GM12891 (cell line): Measurements from ENCODE around the gene PEG3.
"Not testable (repeated sequence)": the region's sequence is repeated elsewhere in the genome, so short reads cannot be mapped to it uniquely, and the experiment has no call there.

Experiments
- DNase-seq: peaks from one replicate; pipeline ENCODE4 v3.0.0; 2011; ENCODE audit warnings: low spot score; ENCODE audit not compliant: insufficient read length
- FAIRE-seq: peaks from 2 replicates; lab custom pipeline; 2011; peaks lifted over from hg19 to GRCh38; lab: Jason Lieb, UNC
- PAX5 ChIP-seq: IDR thresholded peaks from 2 replicates; pipeline ENCODE4 v1.6.1; 2011; ENCODE audit warnings: low read length, moderate library complexity, mild to moderate bottlenecking; ENCODE audit not compliant: insufficient read depth, severe bottlenecking
- POLR2A ChIP-seq: IDR thresholded peaks from 2 replicates; pipeline ENCODE4 v1.6.1; 2011; ENCODE audit warnings: low read depth, low read length, control low read depth
- POLR2AphosphoS5 ChIP-seq: IDR thresholded peaks from 2 replicates; pipeline ENCODE4 v1.6.1; 2011; ENCODE audit warnings: low read depth, low read length, control low read depth
- POU2F2 ChIP-seq: IDR thresholded peaks from 2 replicates; pipeline ENCODE4 v1.6.1; 2011; ENCODE audit warnings: low read depth, mild to moderate bottlenecking, control low read depth, low read length, moderate library complexity
- SPI1 ChIP-seq: IDR thresholded peaks from 2 replicates; pipeline ENCODE4 v1.6.1; 2011; ENCODE audit warnings: low read depth, low read length, control low read depth
- TAF1 ChIP-seq: IDR thresholded peaks from 2 replicates; pipeline ENCODE4 v1.6.1; 2011; ENCODE audit warnings: low read depth, low read length, control low read depth

PEG3 gene

GRCh38 chr19:56868446-56868845 is 27.9 kb upstream of the PEG3 start:
- FAIRE-seq: no peak
- TF ChIP-seq TAF1 (no peak), POU2F2 (no peak), POLR2A (no peak), PAX5 (no peak), SPI1 (no peak), POLR2AphosphoS5 (no peak)
- DNase-seq: no peak

GRCh38 chr19:56866538-56866937 is 26.0 kb upstream of the PEG3 start:
- no peak for TF ChIP-seq PAX5
- no peak for TF ChIP-seq TAF1
- no peak for TF ChIP-seq POU2F2
- no peak for TF ChIP-seq POLR2AphosphoS5
- TF ChIP-seq POLR2A: no peak
- TF ChIP-seq SPI1: no peak
- no peak for FAIRE-seq
- no peak for DNase-seq

GRCh38 chr19:56864443-56865125 is 24.1 kb upstream of the PEG3 start:
- no peak for DNase-seq
- FAIRE-seq: no peak
- TF ChIP-seq TAF1 (no peak), POLR2AphosphoS5 (no peak), POLR2A (no peak), SPI1 (no peak), POU2F2 (no peak), PAX5 (no peak)

- no peak for FAIRE-seq
- TF ChIP-seq POU2F2 (no peak), SPI1 (no peak), PAX5 (no peak), TAF1 (no peak), POLR2A (no peak), POLR2AphosphoS5 (no peak)
These were observed 22.2 kb upstream of the PEG3 start for GRCh38 chr19:56862741-56863140.

GRCh38 chr19:56860409-56860808 is 19.9 kb upstream of the PEG3 start:
- FAIRE-seq: not testable (repeated sequence)

More at GRCh38 chr19:56862741-56863140, 22.2 kb upstream of the PEG3 start:
- DNase-seq: no peak

GRCh38 chr19:56858026-56858425 is 17.5 kb upstream of the PEG3 start:
- DNase-seq (no peak), FAIRE-seq (no peak)
- TF ChIP-seq PAX5: no peak
- no peak for TF ChIP-seq SPI1
- TF ChIP-seq POLR2AphosphoS5: no peak
- TF ChIP-seq TAF1: no peak
- TF ChIP-seq POLR2A: no peak
- TF ChIP-seq POU2F2: no peak

More at GRCh38 chr19:56860409-56860808, 19.9 kb upstream of the PEG3 start:
- DNase-seq: not testable (repeated sequence)

- DNase-seq (no peak), FAIRE-seq (no peak)
- TF ChIP-seq TAF1 (no peak), POU2F2 (no peak), POLR2A (no peak), SPI1 (no peak), PAX5 (no peak), POLR2AphosphoS5 (no peak)
These were observed 16.3 kb upstream of the PEG3 start for GRCh38 chr19:56856822-56857221.

GRCh38 chr19:56852361-56852760 is 11.8 kb upstream of the PEG3 start:
- not testable (repeated sequence) for DNase-seq, FAIRE-seq

GRCh38 chr19:56848166-56848565 is 7.6 kb upstream of the PEG3 start:
- TF ChIP-seq TAF1 (no peak), PAX5 (no peak), POLR2AphosphoS5 (no peak), SPI1 (no peak), POU2F2 (no peak), POLR2A (no peak)
- FAIRE-seq (no peak), DNase-seq (no peak)

GRCh38 chr19:56842412-56842811 is 1.9 kb upstream of the PEG3 start:
- no peak for DNase-seq
- FAIRE-seq: no peak
- TF ChIP-seq POU2F2 (no peak), SPI1 (no peak)
